Neural cell (in vitro differentiated cells): Measurements from ENCODE around the gene CHRM4. TPM values are rescaled to one million over a fixed set of nuclear protein-coding genes. Genes with fewer than 3 reads are reported as not detected.

Experiments used
- H2AFZ ChIP-seq: fragments of 200-600, 300-800 bp; sonication (generic), shearing (Covaris generic); 2 replicates; pipeline ENCODE4 v1.6.0; 2014; ENCODE audit warnings: low read depth, mild to moderate bottlenecking, antibody characterized with exemption, low read length, moderate library complexity
- H3F3A ChIP-seq: fragments of 200-600 bp; shearing (Covaris generic); 2 replicates; pipeline ENCODE4 v1.6.1; 2016; ENCODE audit warnings: mild to moderate bottlenecking, moderate library complexity, mixed read lengths, antibody characterized with exemption, low read length; ENCODE audit not compliant: insufficient read depth, poor library complexity, severe bottlenecking
- H3K27ac ChIP-seq: fragments of 200-600, 300-800 bp; sonication (generic), shearing (Covaris generic); 2 replicates; pipeline ENCODE4 v1.5.1; 2014; ENCODE audit warnings: mild to moderate bottlenecking, low read length, moderate library complexity
- H3K27me3 ChIP-seq: fragments of 300-800, 200-600 bp; sonication (generic), shearing (Covaris generic); 2 replicates; pipeline ENCODE4 v1.6.0; 2014; ENCODE audit warnings: mild to moderate bottlenecking, low read depth, low read length, moderate library complexity; ENCODE audit not compliant: insufficient read depth
- H3K36me3 ChIP-seq: fragments of 300-800, 200-600 bp; sonication (generic), shearing (Covaris generic); 2 replicates; pipeline ENCODE4 v1.5.1; 2014; ENCODE audit warnings: mild to moderate bottlenecking, antibody characterized with exemption, low read length, moderate library complexity; ENCODE audit not compliant: insufficient read depth
- H3K4me2 ChIP-seq: fragments of 300-800, 200-600 bp; sonication (generic), shearing (Covaris generic); 2 replicates; pipeline ENCODE4 v1.6.0; 2014; ENCODE audit warnings: mild to moderate bottlenecking, low read length
- H3K4me3 ChIP-seq: fragments of 300-800, 200-600 bp; sonication (generic), shearing (Covaris generic); 2 replicates; pipeline ENCODE4 v1.5.1; 2014; ENCODE audit warnings: mild to moderate bottlenecking, low read length, moderate library complexity
- H3K79me2 ChIP-seq: fragments of 200-600 bp; shearing (Covaris generic); replicated peaks from 2 replicates; pipeline ENCODE4 v1.6.0; 2014; ENCODE audit warnings: mild to moderate bottlenecking, low read length, moderate library complexity; ENCODE audit not compliant: insufficient read depth
- H3K9ac ChIP-seq: fragments of 300-800, 200-600 bp; sonication (generic), shearing (Covaris generic); 2 replicates; pipeline ENCODE4 v1.6.1; 2016; ENCODE audit warnings: mild to moderate bottlenecking, low read length, mixed read lengths
- H3K9me2 ChIP-seq: fragments of 200-600 bp; shearing (Covaris generic); 2 replicates; pipeline ENCODE4 v1.6.1; 2016; ENCODE audit warnings: mild to moderate bottlenecking, low read length, mixed read lengths; ENCODE audit not compliant: insufficient read depth
- H3K9me3 ChIP-seq: fragments of 200-600, 300-800 bp; sonication (generic), shearing (Covaris generic); 2 replicates; pipeline ENCODE4 v1.6.1; 2016; ENCODE audit warnings: mild to moderate bottlenecking, mixed run types, low read length, moderate library complexity, mixed read lengths
- H4K20me1 ChIP-seq: fragments of 200-600 bp; shearing (Covaris generic); 2 replicates; pipeline ENCODE4 v1.6.1; 2016; ENCODE audit warnings: mild to moderate bottlenecking, mixed run types; ENCODE audit not compliant: insufficient read depth
- CTCF ChIP-seq: fragments of 450-650 bp; IDR thresholded peaks from 2 replicates; pipeline ENCODE4 v1.5.1; 2014; ENCODE audit warnings: antibody characterized with exemption, mild to moderate bottlenecking, moderate library complexity; ENCODE audit not compliant: poor library complexity, severe bottlenecking
- EP300 ChIP-seq: fragments of 450-650 bp; conservative IDR thresholded peaks from 2 replicates; pipeline ENCODE4 v1.6.1; 2014; ENCODE audit warnings: antibody characterized with exemption, mild to moderate bottlenecking, moderate library complexity; ENCODE audit not compliant: poor library complexity, severe bottlenecking
- EZH2 ChIP-seq: fragments of 200-600, 300-800 bp; shearing (Covaris generic), sonication (generic); IDR thresholded peaks from 2 replicates; pipeline ENCODE4 v1.6.1; 2014; ENCODE audit warnings: antibody characterized with exemption, low read length, borderline replicate concordance, mild to moderate bottlenecking; ENCODE audit not compliant: insufficient read depth, poor library complexity, severe bottlenecking
- MXI1 ChIP-seq: fragments of 450-650 bp; conservative IDR thresholded peaks from 2 replicates; pipeline ENCODE4 v1.6.1; 2014; ENCODE audit warnings: antibody characterized with exemption, mild to moderate bottlenecking; ENCODE audit not compliant: poor library complexity, severe bottlenecking
- POLR2AphosphoS5 ChIP-seq: IDR thresholded peaks from 2 replicates; pipeline ENCODE4 v1.6.1; 2012
- RAD21 ChIP-seq: fragments of 450-650 bp; conservative IDR thresholded peaks from 2 replicates; pipeline ENCODE4 v1.6.1; 2014; ENCODE audit warnings: antibody characterized with exemption, mild to moderate bottlenecking, moderate library complexity
- REST ChIP-seq: IDR thresholded peaks from 2 replicates; pipeline ENCODE4 v1.6.1; 2012; ENCODE audit warnings: borderline replicate concordance
- SMC3 ChIP-seq: fragments of 450-650 bp; conservative IDR thresholded peaks from 2 replicates; pipeline ENCODE4 v1.6.1; 2014; ENCODE audit warnings: antibody characterized with exemption, mild to moderate bottlenecking, moderate library complexity; ENCODE audit not compliant: poor library complexity
- TAF1 ChIP-seq: IDR thresholded peaks from 2 replicates; pipeline ENCODE4 v1.6.1; 2012; ENCODE audit warnings: low read depth
- polyA plus RNA-seq: library from polyadenylated mRNA; depleted of rRNA; stranded (reverse); fragments of >200 nt; gene quantifications from 2 replicates; pipeline ENCODE4 v1.2.3, GENCODE V29; 2014

The CHRM4 gene
- polyA plus RNA-seq, 1 donor from 2014 or later = 8.2 TPM

- no peaks in the 10 kb centered on the region for H3K9me2 ChIP-seq
- TF ChIP-seq SMC3 = no peak
- TF ChIP-seq EP300 = no peak
- TF ChIP-seq CTCF = no peak
- TF ChIP-seq POLR2AphosphoS5 = no peak
- no peak for TF ChIP-seq RAD21
- TF ChIP-seq EZH2 = no peak
- TF ChIP-seq TAF1 = no peak
- no peak for TF ChIP-seq REST
- TF ChIP-seq MXI1 = no peak
- H3K27me3 ChIP-seq = peaks cover 35% of the 10 kb centered on the region
Measured at GRCh38 chr11:46387456-46387855, 4.1 kb downstream of the CHRM4 start.

GRCh38 chr11:46386674-46387073 is 4.9 kb downstream of the CHRM4 start:
- Histone ChIP-seq H4K20me1 (no peaks in the 10 kb centered on the region), H3K9ac (no peak overlapping the region), H2AFZ (no peak overlapping the region), H3K27ac (no peak overlapping the region), H3K4me2 (no peak overlapping the region), H3F3A (no peaks in the 10 kb centered on the region), H3K9me3 (no peaks in the 10 kb centered on the region), H3K4me3 (no peak overlapping the region), H3K36me3 (no peaks in the 10 kb centered on the region), H3K27me3 (peaks cover 32% of the 10 kb centered on the region), H3K79me2 (peaks cover 14% of the 10 kb centered on the region), H3K9me2 (no peaks in the 10 kb centered on the region)
- TF ChIP-seq REST (no peak), TAF1 (no peak), RAD21 (no peak), EZH2 (no peak)

More at GRCh38 chr11:46387456-46387855, 4.1 kb downstream of the CHRM4 start:
- H3K9ac ChIP-seq = no peak overlapping the region
- H3K4me3 ChIP-seq = no peak overlapping the region
- no peaks in the 10 kb centered on the region for H4K20me1 ChIP-seq
- no peak overlapping the region for H3K27ac ChIP-seq
- peaks cover 12% of the 10 kb centered on the region for H3K79me2 ChIP-seq
- H3K9me3 ChIP-seq = no peaks in the 10 kb centered on the region
- H3K36me3 ChIP-seq = no peaks in the 10 kb centered on the region
- no peak overlapping the region for H3K4me2 ChIP-seq
- no peaks in the 10 kb centered on the region for H3F3A ChIP-seq
- H2AFZ ChIP-seq = no peak overlapping the region
